Stimulated activated naive CD8-positive, alpha-beta T cell treated with anti-CD3 and anti-CD28 coated beads, Interleukin-15, Interleukin-2, amounts not matched to agents 100 U/mL and 50 U/mL, for 24 hours (primary cell): Measurements from ENCODE around the gene SCLT1.

Source experiments
- ATAC-seq: fragments of 150-1000 bp; cut with Tn5 transposase; one replicate; pipeline ENCODE4 v1.10.0; 2021
- DNase-seq: peaks from one replicate; pipeline ENCODE4 v3.0.0; 2021

The SCLT1 gene

DNA sequence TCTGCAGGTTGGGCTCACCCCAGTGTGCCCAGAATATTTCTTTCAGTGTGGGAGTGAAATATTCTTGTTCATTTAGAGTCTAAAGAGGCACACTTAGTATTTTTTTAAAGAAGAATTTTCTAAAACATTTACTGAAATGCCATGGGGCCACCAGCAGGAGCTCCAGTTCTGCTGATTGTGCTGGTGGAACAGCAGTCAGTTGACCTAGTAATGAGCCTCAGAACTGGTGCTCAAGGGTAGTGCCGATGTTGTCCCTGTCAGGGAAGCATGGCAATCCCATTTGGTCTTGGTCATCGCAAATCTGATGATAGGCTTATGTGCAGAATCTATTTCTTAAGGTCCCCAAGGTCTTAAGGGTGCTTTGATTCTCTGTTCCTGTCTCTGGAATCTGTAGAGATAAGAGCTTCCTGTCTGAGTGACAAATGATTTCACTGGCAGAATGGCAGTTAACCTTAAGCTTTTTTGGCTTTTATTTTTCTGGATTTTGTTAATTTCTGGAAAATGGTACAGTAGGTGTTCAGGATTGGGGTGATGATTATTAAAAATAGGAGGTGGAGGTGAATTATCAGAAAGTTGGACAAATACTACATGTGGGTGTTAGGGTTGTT, 252.5 kb downstream of the SCLT1 start:
- ATAC-seq = no peak
- DNase-seq = no peak

DNA sequence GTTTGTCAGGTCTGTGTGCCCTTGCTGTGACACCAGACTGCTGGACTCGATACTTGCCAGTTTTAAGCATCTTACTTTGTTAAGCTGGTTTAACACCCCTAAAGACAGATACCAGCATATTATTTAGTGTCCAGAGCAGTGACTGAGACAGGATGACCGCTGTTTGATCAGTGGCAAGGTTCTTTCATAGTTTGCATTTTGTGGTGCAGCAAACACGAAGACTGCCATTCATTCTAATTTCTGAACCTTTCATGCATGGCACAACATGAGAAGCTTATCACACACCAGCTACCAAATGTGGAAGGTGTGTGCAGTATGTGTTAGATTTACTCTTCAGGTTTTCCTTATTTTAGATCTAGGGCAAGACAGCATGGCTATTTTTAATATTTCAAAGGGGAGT, 255.7 kb downstream of the SCLT1 start:
- ATAC-seq (no peak), DNase-seq (no peak)

DNA sequence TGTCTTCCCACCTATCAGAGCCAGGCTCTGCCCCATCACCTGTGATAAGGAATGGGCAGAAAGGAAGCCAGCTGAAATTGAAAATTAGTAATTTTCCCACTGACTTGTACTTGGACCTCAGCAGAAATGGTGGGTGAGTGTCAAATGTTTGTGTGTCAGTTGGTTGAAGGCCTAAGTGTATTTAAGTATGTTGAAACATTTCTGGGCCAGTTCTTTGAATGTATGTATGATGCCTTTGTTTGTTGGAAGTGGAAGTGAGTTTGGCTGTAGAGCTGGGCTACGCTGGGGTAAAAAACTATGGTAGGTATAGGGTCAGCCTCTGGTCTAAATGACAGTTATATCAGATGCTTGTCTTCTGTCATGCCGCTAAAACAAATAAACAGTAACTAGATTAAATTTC, 256.1 kb downstream of the SCLT1 start:
- ATAC-seq = no peak
- no peak for DNase-seq

DNA sequence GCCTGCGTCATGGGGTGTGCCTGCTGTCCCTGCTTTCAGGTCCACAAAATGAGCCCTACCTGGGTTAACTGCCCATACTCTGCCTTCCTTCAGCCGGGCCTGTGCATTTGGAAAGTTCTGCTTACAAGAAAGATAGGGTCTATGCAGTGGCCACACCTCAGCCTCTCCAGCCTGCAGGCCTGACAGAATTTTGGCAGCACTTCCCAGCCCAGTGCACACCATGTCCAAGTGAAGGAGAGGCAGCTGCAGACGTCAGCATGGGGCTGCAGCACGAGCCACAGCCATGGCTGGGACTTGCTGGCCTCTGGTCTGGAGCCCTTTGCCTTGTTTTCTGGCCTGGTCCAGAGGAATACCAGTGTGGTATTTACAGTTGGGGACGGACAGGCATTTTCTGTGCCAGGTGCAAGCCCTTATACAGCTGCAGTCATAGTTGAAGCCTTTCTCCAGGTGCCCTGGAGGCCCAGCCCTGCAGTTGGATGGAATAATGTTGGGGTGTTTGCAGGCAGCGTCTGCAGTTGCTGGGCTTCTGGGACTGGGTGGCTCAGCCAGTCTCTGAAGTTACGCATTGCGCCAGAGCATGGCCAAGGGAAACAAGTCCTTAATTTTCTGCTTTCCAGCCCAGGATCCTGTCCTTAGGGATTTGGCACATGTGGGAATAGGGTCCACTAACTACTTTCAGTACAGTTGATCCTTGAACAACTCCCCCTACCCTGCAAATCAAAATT, 257.7 kb downstream of the SCLT1 start:
- DNase-seq (no peak), ATAC-seq (no peak)
